ENCODE results near the gene SLC30A2.

GRCh38 chr1:25996966-25997827 lies 48.7 kb downstream of the SLC30A2 start:
- TF ChIP-seq POLR2AphosphoS5 (IDR thresholded peaks at IDR 0.05; ENCODE audit: low read depth, low read length), result no peak
- TF ChIP-seq, protein P1, sequence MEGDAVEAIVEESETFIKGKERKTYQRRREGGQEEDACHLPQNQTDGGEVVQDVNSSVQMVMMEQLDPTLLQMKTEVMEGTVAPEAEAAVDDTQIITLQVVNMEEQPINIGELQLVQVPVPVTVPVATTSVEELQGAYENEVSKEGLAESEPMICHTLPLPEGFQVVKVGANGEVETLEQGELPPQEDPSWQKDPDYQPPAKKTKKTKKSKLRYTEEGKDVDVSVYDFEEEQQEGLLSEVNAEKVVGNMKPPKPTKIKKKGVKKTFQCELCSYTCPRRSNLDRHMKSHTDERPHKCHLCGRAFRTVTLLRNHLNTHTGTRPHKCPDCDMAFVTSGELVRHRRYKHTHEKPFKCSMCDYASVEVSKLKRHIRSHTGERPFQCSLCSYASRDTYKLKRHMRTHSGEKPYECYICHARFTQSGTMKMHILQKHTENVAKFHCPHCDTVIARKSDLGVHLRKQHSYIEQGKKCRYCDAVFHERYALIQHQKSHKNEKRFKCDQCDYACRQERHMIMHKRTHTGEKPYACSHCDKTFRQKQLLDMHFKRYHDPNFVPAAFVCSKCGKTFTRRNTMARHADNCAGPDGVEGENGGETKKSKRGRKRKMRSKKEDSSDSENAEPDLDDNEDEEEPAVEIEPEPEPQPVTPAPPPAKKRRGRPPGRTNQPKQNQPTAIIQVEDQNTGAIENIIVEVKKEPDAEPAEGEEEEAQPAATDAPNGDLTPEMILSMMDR (IDR thresholded peaks at IDR 0.05), result no peak
- TF ChIP-seq, protein P2, sequence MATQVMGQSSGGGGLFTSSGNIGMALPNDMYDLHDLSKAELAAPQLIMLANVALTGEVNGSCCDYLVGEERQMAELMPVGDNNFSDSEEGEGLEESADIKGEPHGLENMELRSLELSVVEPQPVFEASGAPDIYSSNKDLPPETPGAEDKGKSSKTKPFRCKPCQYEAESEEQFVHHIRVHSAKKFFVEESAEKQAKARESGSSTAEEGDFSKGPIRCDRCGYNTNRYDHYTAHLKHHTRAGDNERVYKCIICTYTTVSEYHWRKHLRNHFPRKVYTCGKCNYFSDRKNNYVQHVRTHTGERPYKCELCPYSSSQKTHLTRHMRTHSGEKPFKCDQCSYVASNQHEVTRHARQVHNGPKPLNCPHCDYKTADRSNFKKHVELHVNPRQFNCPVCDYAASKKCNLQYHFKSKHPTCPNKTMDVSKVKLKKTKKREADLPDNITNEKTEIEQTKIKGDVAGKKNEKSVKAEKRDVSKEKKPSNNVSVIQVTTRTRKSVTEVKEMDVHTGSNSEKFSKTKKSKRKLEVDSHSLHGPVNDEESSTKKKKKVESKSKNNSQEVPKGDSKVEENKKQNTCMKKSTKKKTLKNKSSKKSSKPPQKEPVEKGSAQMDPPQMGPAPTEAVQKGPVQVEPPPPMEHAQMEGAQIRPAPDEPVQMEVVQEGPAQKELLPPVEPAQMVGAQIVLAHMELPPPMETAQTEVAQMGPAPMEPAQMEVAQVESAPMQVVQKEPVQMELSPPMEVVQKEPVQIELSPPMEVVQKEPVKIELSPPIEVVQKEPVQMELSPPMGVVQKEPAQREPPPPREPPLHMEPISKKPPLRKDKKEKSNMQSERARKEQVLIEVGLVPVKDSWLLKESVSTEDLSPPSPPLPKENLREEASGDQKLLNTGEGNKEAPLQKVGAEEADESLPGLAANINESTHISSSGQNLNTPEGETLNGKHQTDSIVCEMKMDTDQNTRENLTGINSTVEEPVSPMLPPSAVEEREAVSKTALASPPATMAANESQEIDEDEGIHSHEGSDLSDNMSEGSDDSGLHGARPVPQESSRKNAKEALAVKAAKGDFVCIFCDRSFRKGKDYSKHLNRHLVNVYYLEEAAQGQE (IDR thresholded peaks at IDR 0.05; ENCODE audit: insufficient read depth in 1 of 2, low read depth in 2 of 2, low read length in 1 of 2), result no peak
- no peak for TF ChIP-seq TCF7L2 (IDR thresholded peaks at IDR 0.05; ENCODE audit: low read depth, low read length)
